Keratinocyte (primary cell): ENCODE data around the gene SFSWAP. TPM values are rescaled to one million over a fixed set of nuclear protein-coding genes. Genes with fewer than 3 reads are reported as not detected.

ENCODE experiments used
- DNase-seq: peaks from one replicate; pipeline ENCODE4 v3.0.0-alpha.2; 2011; ENCODE audit warnings: low read depth, missing footprints, low spot score
- FAIRE-seq: peaks from 2 replicates; lab custom pipeline; 2011; peaks lifted over from hg19 to GRCh38; lab: Jason Lieb, UNC
- H2AFZ ChIP-seq: 2 replicates; pipeline ENCODE4 v1.6.0; 2012; ENCODE audit warnings: low read length, control low read depth, inconsistent platforms; ENCODE audit not compliant: control insufficient read depth
- H3K27ac ChIP-seq: 2 replicates; pipeline ENCODE4 v1.5.1; 2011; ENCODE audit warnings: low read length; ENCODE audit not compliant: control insufficient read depth, insufficient read depth
- H3K27me3 ChIP-seq: 3 replicates; pipeline ENCODE4 v1.6.0; 2011; ENCODE audit warnings: low read length; ENCODE audit not compliant: control insufficient read depth, insufficient read depth; ENCODE audit errors: extremely low read depth
- H3K36me3 ChIP-seq, 2 experiments: 2 replicates in 1 of 2; 3 replicates in 1 of 2; pipeline ENCODE4 v1.5.1; 2011; ENCODE audit warnings: low read length in 2 of 2, mild to moderate bottlenecking in 1 of 2; ENCODE audit not compliant: control insufficient read depth in 2 of 2, insufficient read depth in 2 of 2; ENCODE audit errors: extremely low read depth in 1 of 2
- H3K4me1 ChIP-seq: 3 replicates; pipeline ENCODE4 v1.5.1; 2011; ENCODE audit warnings: low read length; ENCODE audit not compliant: control insufficient read depth, insufficient read depth; ENCODE audit errors: extremely low read depth
- H3K4me2 ChIP-seq: 3 replicates; pipeline ENCODE4 v1.6.0; 2011; ENCODE audit warnings: low read depth, low read length; ENCODE audit not compliant: control insufficient read depth, insufficient read depth; ENCODE audit errors: extremely low read depth
- H3K4me3 ChIP-seq, 3 experiments: fragments of 200-600 bp in 1 of 3; sonication (generic) in 1 of 3; 2 replicates in 2 of 3; 3 replicates in 1 of 3; pipeline ENCODE4 v1.5.1; 2011 to 2016; ENCODE audit warnings: low read length in 3 of 3, mild to moderate bottlenecking in 3 of 3, control low read depth in 2 of 3, inconsistent platforms in 1 of 3, low read depth in 1 of 3, mixed read lengths in 1 of 3, mixed run types in 1 of 3, moderate library complexity in 1 of 3; ENCODE audit not compliant: control insufficient read depth in 2 of 3, insufficient read depth in 2 of 3; ENCODE audit errors: extremely low read depth in 1 of 3
- H3K79me2 ChIP-seq: 2 replicates; pipeline ENCODE4 v1.6.0; 2012; ENCODE audit warnings: low read length; ENCODE audit not compliant: control insufficient read depth, insufficient read depth
- H3K9ac ChIP-seq: 3 replicates; pipeline ENCODE4 v1.6.0; 2011; ENCODE audit warnings: low read length; ENCODE audit not compliant: control insufficient read depth, insufficient read depth; ENCODE audit errors: extremely low read depth
- H3K9me1 ChIP-seq: 3 replicates; pipeline ENCODE4 v1.6.0; 2011; ENCODE audit warnings: low read length; ENCODE audit not compliant: control insufficient read depth, insufficient read depth; ENCODE audit errors: extremely low read depth
- H3K9me3 ChIP-seq: 2 replicates; pipeline ENCODE4 v1.5.1; 2012; ENCODE audit warnings: low read depth, low read length; ENCODE audit not compliant: control insufficient read depth
- H4K20me1 ChIP-seq: 3 replicates; pipeline ENCODE4 v1.6.0; 2011; ENCODE audit warnings: low read length; ENCODE audit not compliant: control insufficient read depth, insufficient read depth; ENCODE audit errors: extremely low read depth
- EZH2 ChIP-seq: IDR thresholded peaks from one replicate; pipeline ENCODE4 v1.6.1; 2012; ENCODE audit warnings: inconsistent platforms, mild to moderate bottlenecking, low read length, moderate library complexity
- dilution Hi-C: fragments of 300-500 bp; cut with MboI; formaldehyde crosslinking; loops from one replicate; pipeline ENCODE4 v1.7.0; 2020; ENCODE audit warnings: low sequenced_read_pairs; ENCODE audit not compliant: extremely low pct_ligation_motif_present
- polyA plus RNA-seq, 5 experiments: library from polyadenylated mRNA; depleted of rRNA in 3 of 5; stranded (reverse) in 3 of 5; stranded (forward) in 1 of 5; unstranded in 1 of 5; fragments of >200 nt; gene quantifications; 1 replicate in 1 of 5; 2 replicates in 3 of 5; 3 replicates in 1 of 5; pipeline versions ENCODE4 v1.2.1 to v1.2.3, GENCODE V29; 2011 to 2012; ENCODE audit warnings: missing spikeins in 2 of 5, low read depth in 1 of 5, low replicate concordance in 1 of 5
- TF ChIP-seq, protein P1 (sequence below), 3 experiments: IDR thresholded peaks in 1 of 3; conservative IDR thresholded peaks in 1 of 3; optimal IDR thresholded peaks in 1 of 3; 2 replicates in 2 of 3; 3 replicates in 1 of 3; pipeline versions ENCODE3 to v1.5.1; 2011; ENCODE audit warnings: low read length in 3 of 3, mild to moderate bottlenecking in 3 of 3, moderate library complexity in 2 of 3, control low read depth in 1 of 3, inconsistent platforms in 1 of 3; ENCODE audit not compliant: insufficient read depth in 2 of 3; ENCODE audit errors: extremely low read depth in 1 of 3

The SFSWAP gene
- polyA plus RNA-seq, 1 donor (not counting 4 experiments of a cell fraction or from before 2014, with no cell fraction given), result 13.1 TPM

DNA sequence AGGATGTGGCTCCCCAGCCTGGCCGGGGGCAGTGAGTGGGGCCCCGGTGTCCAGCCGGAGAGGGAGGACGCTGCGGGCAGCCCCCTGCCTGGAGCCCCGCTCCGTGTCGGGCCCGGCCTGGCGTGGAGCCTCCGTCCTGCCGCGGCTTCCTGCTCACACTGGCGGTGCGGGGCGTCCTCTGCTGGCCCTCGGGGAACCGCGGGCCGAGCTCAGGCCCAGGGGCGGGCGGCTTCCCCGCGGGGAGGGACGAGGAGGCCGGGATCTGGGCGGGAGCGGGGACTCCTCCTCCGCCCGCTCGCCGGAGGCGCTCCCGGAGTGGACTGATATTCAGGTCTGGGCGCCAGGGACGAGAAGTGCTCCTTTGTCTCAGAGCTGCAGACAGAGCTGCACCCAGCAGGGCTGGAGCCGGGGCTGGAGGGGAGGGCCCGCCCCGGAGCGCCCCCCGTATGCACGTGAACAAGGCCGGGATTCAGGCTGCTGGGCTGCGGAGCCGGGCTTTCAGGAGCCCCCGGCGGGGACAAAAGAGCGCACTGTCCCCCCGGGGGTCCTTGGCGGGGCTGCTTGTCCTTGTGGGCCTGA is 119.5 kb downstream of the SFSWAP start:
- H3K27ac ChIP-seq, result no peak overlapping the region
- peak overlapping the region; percentile 66 for H3K4me2 ChIP-seq
- no peak for FAIRE-seq
- dilution Hi-C loops, result no loop called here
- TF ChIP-seq, protein P1, sequence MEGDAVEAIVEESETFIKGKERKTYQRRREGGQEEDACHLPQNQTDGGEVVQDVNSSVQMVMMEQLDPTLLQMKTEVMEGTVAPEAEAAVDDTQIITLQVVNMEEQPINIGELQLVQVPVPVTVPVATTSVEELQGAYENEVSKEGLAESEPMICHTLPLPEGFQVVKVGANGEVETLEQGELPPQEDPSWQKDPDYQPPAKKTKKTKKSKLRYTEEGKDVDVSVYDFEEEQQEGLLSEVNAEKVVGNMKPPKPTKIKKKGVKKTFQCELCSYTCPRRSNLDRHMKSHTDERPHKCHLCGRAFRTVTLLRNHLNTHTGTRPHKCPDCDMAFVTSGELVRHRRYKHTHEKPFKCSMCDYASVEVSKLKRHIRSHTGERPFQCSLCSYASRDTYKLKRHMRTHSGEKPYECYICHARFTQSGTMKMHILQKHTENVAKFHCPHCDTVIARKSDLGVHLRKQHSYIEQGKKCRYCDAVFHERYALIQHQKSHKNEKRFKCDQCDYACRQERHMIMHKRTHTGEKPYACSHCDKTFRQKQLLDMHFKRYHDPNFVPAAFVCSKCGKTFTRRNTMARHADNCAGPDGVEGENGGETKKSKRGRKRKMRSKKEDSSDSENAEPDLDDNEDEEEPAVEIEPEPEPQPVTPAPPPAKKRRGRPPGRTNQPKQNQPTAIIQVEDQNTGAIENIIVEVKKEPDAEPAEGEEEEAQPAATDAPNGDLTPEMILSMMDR (optimal IDR thresholded peaks at IDR 0.05 in 1 of 3, IDR thresholded peaks at IDR 0.05 in 1 of 3, conservative IDR thresholded peaks at IDR 0.05 in 1 of 3; ENCODE audit: extremely low read depth in 1 of 3, insufficient read depth in 2 of 3, low read length in 3 of 3), result peak in 2 of 3 experiments; percentile 60 to 71
- no peak for TF ChIP-seq EZH2
- H3K36me3 ChIP-seq, result no peaks in the 10 kb centered on the region
- no peaks in the 10 kb centered on the region for H3K9me3 ChIP-seq
- H3K9me1 ChIP-seq, result no peaks in the 10 kb centered on the region
- no peak overlapping the region for H2AFZ ChIP-seq
- H3K79me2 ChIP-seq, result no peaks in the 10 kb centered on the region
- no peak for DNase-seq
- no peaks in the 10 kb centered on the region for H4K20me1 ChIP-seq
- no peak overlapping the region for H3K9ac ChIP-seq
- H3K4me3 ChIP-seq, result peak overlapping the region; percentile 19 to 51 (median 49)
- H3K4me1 ChIP-seq, result peaks cover 8% of the 10 kb centered on the region
- peaks cover 45% of the 10 kb centered on the region for H3K27me3 ChIP-seq

GRCh38 chr12:131830914-131831571 is 120.2 kb downstream of the SFSWAP start:
- Histone ChIP-seq H3K9ac (no peak overlapping the region), H3K4me2 (peak overlapping the region; percentile 66), H3K27ac (no peak overlapping the region), H3K36me3 (no peaks in the 10 kb centered on the region), H3K4me3 (peak overlapping the region; percentile 19 to 51 (median 49)), H3K79me2 (no peaks in the 10 kb centered on the region), H2AFZ (no peak overlapping the region), H4K20me1 (no peaks in the 10 kb centered on the region), H3K9me3 (no peaks in the 10 kb centered on the region), H3K4me1 (peaks cover 8% of the 10 kb centered on the region), H3K27me3 (peaks cover 45% of the 10 kb centered on the region), H3K9me1 (no peaks in the 10 kb centered on the region)
- FAIRE-seq (no peak), DNase-seq (no peak)
- dilution Hi-C loops, result no loop called here
- TF ChIP-seq EZH2, result peak; percentile 66
- TF ChIP-seq, protein P1 (optimal IDR thresholded peaks at IDR 0.05 in 1 of 3, IDR thresholded peaks at IDR 0.05 in 1 of 3, conservative IDR thresholded peaks at IDR 0.05 in 1 of 3; ENCODE audit: extremely low read depth in 1 of 3, insufficient read depth in 2 of 3, low read length in 3 of 3), result no peak
